GM21723 (cell line): Measurements from ENCODE around the gene EYA2.

Experiments used
- ATAC-seq: cut with Tn5 transposase; IDR thresholded peaks from one replicate; pipeline ENCODE4 v1.9.1; 2021; ENCODE audit warnings: mild to moderate bottlenecking, moderate library complexity; ENCODE audit not compliant: unreplicated experiment

EYA2 gene

DNA sequence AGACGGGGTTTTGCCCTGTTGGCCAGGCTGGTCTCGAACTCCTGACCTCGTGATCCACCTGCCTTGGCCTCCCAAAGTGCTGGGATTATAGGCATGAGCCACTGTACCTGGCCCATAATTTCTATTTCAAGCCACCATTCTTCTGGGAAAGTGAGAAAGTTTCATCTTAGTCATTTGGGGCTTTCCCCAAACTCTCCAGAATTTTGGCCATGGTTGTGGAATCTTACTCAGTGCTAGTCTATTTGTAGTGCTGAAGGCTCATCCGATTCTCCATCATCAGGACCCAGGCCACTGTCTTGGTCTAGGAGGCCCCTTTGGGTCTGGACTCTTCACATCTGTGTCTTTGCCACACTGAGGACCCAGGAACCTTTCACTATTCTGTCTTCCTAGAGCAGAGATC lies 164.9 kb downstream of the EYA2 start:
- ATAC-seq, result no peak

DNA sequence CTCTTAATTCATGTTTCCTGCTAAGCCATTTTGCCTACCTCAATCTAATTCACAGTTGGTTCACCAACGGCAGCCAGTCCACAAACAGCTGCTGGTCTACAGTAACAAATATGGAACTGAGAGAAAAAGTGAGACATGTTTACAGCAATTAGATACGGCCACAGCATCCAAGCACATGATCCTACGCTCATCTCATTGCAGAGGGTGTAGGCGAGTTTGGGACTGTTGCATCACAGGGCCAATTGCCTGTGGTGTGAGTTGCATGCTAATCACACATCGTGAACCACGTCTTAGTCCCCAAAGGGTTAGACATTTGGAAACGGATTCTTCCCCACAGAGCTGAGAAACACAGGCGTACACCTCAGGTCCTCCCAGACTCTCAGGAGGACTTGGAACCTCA lies 166.9 kb downstream of the EYA2 start:
- ATAC-seq, result no peak

DNA sequence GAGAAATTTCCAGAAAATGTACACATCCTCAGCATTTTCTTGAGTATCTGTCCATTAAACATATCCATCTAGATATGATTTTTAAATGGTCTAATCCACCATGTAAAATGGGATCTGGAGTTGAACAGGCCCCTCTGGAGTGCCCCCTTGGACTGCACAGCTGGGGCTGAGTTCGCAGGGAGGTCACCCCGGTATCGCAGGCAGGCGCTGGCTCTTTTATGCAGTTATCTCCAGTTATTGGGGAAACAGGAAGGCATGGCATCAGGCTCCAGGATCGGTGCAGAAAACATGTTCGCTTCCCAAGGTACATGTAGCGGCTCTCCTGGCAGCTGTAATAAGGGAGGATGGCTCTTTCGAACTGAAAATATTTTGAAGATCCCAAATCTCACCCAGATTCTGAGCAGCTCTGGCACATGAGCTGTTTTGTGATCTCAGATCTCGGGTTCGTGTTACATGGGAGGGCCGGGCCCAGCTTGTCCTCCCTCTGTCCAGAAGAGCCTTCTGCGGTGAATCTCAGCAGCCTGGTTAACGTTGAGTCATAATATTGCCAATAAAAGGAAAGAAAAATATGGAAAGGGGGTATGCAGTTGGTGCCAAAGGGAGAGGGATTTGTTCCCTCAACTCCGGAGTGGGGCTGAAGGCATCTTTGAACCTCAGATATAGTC lies 167.7 kb downstream of the EYA2 start:
- ATAC-seq, result no peak

DNA sequence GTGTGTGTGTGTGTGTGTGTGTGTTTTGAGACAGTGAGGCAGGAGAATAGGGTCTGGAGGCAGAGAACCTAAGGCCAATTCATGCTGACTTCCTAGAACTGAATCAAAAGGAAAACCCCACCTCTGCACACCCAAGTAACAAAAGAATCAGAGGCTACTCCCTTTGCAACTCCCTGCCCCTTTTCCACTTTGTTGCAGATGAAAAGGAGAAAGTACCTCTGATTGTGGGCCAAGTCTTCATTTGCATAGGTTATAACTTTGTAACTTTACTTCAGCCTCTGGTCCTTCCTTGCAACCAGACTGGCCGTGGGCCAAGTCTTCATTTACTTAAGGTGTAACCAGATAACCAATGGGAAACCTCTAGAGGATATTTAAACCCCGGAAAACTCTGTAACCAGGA lies 168.8 kb downstream of the EYA2 start:
- no peak for ATAC-seq

DNA sequence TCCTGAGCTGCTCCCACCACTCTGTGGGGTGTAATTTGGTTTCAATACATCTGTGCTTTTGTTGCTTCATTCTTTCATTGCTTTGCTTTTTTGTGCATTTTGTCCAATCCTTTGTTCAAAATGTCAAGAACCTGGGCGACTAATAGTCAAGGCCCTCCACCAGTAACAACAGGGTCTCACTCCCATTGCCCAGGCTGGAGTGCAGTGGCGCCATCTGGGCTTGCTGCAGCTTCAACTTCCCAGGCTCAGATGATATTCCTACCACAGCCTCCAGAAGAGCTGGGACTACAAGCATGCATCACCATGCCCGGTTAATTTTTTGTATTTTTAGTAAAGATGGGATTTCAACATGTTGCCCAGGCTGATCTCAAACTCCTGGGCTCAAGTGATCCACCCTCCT lies 169.2 kb downstream of the EYA2 start:
- ATAC-seq, result no peak

DNA sequence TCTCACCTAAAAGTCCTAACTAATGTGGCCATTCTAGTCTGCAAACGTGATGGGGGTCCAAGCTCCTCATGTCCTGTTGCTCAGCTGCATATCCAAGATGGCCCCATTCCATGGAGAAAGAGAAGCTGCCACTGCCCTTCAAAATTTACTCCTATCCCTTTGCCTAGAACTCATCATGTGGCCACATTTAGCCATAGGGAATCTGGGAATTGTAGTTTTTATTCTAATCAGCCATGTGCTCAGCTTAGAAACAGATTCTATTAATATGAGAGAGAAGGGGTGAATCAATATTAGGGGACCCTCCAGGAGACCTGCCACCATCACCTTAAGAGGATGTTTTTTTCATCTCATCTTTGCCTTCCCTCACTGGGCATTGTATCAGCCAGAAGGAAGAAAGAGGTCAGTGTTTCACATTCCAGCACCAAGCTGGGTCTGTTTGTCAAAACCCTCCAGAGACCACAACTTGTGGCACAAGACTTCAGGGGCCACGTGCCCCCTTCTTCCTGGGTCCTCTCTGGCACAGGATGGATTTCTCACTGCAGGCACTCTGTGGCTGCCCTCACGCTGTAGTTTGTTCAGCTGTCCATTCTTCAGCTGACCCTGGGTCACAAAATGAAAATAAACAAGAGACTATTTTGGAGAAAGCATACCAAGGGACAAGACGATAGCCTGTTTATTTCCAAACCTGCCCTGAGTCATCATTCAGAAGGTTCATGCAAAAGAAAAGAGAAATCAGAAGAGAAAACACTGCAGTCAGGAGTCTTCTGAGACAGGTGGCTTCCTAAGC lies 172.0 kb downstream of the EYA2 start:
- ATAC-seq, result no peak

DNA sequence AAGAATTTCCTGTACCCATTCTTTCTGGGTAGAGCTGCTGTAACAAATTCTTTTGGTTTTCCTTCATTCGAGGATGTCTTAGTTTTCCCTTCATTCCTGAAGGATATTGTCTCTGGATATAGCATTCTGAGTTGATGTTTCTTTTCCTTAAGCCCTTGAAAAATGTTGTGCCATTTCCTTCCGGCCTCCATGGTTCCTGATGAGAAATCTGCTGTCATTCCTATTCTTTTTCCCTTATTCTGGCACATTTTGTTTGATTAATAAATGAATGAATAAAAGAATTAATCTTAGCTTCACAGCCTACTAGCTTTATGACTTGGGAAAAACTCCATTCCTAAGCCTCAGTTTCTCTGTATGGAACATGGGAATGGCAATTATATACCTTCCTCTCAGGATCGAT lies 173.1 kb downstream of the EYA2 start:
- no peak for ATAC-seq

DNA sequence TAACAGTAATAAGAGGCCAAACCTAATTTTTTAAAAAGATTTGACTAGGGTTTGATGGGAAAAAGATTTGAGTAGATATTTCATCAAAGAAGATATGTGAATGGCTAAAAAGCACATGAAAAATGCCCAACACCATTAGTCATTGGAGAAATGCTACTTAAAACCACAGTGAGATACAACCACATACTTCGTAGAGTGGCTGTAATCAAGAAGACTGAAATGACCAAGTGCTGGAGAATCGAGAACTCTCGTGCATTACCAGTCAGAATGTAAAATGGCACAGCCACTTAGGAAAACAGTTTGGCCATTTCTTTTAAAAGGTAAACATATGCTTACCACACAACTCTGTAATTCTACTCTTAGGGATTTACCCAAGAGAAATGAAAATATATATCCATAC lies 175.5 kb downstream of the EYA2 start:
- ATAC-seq, result no peak

DNA sequence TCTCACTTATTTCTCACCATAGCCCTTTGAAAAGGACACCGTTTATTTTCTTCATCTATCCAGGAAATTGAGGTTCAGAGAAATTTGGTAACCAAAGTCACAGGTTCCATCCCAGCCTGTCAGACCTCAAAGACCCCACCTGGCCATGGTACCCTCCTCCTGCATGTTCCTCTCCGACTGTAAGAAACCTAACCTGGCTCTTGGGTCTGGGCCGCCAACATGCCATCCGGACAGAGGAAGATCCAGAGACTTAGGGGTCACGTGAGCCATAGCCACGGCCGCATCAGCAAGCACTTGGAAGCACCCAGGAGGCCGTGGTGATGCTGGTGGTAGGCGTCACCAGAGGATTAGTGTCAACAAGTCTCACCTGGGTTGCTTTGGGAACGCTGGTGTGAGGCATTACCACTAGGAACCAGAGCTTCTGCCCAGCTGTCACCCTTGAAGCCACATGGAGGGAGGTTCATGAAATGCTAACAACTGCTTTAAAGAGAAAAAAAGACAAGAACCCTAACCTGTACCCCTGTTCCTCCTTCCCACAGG lies 177.1 kb downstream of the EYA2 start:
- ATAC-seq, result no peak

DNA sequence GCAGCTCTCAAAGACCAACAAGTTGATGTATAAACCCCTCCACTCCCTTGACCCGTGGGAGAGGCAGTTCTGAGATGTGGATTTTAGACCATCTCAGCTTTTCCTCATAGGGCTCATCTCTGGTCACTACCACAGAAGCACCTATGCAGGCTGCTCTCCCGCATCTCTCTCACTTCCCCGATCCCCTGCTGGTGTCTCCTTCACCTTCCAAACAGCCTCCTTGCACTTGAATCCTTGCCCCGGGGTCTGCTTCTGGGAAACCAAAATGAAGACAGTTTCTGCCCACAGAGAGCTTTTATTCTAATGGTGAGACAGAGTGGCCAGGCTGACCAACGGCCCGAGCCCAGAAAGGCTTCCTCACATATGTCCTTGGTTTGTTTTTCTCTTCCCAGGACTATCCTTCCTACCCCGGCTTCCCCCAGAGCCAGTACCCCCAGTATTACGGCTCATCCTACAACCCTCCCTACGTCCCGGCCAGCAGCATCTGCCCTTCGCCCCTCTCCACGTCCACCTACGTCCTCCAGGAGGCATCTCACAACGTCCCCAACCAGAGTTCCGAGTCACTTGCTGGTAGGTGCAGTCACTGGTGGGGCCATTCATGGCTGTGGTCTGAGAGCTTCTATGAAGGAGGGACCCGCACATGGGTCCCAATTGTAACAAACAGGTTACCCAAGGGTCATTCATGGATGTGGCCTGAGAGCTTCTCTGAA lies 179.3 kb downstream of the EYA2 start:
- ATAC-seq, result no peak

DNA sequence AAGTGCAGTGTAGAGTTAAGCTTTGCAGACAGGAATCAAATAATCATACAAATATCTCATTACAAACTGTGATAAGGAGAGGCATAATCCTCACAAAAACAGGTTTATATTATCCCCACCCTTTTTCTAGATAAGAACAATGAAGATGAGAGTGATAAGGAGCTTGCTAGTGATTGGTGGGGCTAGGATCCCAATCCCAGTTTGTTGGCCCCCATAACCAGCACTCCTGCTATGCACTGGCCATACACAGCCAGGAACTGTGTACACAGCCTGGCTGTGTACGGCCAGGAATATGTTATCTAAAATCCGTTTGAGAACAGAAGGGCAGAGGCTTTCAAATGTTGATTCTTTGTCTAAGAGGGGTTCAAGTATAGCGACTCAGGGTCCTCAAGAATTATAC lies 180.6 kb downstream of the EYA2 start:
- ATAC-seq, result no peak

DNA sequence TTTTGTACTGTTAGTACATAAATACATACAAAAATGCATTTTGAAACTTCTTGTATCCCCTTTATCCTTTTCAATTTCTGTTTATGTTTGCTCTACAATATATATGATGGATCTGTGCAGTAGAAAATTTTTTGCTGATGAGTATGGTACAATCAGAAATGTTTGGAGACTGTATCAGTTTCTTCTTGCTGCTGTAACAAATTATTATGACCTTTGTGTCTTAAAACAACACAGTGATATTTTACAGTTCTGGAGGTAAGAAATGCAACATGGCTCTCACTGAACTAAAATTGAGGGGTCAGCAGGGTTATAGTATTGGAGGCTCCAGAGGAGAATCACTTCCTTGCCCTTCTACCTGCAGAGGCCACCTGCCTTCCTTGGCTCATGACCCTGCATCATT lies 184.4 kb downstream of the EYA2 start:
- ATAC-seq, result no peak

DNA sequence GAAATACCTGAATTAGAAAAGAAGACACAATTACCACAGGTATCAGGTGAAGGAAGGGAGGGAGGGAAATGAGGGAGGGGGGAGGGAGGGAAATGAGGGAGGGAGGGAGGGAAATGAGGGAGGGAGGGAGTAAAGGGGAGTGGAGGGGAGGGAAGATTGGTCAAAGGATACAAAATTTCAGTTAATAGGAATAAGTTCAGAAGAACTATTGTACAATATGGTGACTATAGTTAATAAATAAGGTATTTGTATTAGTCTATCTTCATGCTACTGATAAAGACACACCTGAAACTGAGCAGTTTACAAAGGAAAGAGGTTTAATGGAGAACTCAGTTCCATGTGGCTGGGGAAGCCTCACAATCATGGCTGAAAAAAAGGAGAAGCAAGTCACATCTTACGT lies 185.7 kb downstream of the EYA2 start:
- no peak for ATAC-seq

DNA sequence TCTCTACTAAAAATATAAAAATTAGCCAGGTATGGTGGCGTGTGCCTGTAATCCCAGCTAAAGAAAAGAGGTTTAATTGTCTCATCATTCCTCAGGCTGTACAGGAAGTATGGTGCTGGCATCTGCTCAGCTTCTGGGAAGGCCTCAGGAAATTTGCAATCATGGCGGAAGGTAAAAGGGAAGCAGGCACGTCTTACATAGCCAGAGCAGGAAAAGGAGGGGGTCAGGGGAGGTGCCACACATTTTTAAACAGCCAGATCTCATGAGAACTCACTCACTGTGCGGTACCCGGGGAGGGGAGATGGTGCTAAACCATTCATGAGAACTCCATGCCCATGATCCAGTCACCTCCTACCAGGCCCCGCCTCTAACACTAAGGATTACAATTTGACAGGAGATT lies 191.7 kb downstream of the EYA2 start:
- ATAC-seq, result no peak

DNA sequence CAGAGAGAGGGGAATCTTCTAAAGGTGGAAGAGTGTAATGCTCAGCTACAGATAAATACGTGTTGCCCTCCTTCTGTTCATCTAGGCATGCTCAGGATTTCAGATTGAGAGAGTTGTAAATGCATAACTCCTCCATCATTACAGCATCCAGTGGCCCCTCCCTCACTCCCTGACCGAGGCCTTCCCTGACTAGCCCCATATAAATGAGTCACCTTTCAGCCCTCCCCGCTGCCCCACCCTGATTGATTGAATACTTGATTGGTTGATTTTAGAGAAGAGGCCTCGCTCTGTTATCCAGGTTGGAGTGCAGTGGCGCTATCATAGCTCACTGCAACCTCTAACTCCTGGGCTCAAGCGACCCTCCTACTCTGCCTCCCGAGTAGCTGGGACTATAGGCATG lies 193.7 kb downstream of the EYA2 start:
- no peak for ATAC-seq

DNA sequence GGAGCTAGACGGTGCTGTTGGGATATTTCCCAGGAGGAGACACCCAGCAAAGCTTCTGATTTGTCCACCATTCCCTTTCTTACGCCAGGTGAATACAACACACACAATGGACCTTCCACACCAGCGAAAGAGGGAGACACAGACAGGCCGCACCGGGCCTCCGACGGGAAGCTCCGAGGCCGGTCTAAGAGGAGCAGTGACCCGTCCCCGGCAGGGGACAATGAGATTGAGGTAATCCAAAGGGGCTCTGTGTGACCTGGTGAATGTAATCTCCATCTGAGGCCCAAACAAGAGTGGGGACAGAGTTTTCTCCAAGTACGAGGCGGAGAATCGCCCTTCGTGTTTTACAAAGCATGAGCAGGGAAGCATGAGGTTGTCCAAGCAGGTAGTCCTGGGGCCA lies 194.5 kb downstream of the EYA2 start:
- ATAC-seq, result no peak

DNA sequence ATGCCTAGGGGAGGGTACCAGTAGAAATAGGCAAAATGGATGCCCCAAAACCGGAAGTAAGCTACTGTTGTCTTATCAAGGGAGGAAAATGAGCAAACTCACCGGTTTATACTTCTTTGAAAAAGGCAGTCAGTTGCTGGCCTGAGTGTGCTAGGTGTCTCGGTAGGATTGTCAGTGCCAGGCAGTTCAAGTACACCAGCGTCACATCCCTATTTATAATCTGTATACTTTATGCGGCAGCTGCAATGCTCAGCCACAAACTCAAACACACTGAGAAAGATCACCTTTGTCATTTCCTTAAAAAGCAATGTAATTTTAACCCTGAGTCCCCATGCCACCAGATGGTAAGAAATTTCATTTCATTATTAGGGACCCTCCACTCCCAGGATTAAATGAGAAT lies 196.2 kb downstream of the EYA2 start:
- no peak for ATAC-seq

DNA sequence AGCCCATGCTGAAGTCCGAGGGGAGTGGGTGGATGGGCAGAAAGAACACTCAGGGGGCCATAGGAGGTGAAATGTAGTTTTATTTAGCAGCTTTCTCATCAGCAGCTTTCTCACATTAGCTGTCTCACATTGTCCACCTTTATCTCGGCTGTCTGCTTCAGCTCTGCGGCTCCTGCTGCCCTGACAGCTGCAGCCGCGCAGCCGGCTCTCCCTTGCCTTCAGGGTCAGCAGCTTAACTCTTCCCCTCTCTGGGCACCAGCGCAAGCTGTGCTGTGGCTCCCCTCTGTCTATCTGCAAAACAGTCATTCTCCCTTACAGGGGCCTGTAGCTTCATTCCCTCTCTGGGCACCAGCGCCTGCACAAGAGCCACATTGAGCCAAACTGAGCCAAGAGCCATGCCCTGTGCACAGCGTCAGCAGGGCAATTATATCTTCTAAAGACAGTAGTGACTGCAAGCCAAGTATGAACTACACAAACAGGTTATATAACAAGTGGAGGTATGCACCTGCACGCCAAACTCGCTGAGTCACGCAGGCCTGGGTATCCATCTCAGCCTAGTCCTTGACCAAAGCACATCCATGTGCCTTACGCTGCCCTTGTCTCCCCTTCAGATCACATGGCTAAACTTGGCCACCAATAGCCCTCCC lies 198.8 kb downstream of the EYA2 start:
- ATAC-seq, result no peak

DNA sequence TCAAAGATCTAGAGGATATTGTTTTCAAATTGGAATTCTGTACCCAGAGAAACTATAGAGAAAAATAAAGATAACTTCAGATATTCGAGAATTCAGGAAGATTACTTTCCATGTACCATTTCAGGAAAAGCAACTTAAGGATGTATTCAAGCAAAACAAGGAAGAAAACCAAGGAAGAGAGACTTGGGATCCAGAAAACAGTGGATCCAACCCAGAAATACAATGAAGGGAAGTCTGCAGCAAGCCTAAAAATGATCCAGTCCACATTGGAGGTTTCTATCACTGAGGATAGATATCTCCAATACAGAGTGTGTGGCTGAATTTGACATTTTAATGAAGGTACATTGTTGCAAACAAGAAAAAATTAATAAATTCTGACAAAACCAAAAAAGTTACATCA lies 201.0 kb downstream of the EYA2 start:
- ATAC-seq, result no peak

DNA sequence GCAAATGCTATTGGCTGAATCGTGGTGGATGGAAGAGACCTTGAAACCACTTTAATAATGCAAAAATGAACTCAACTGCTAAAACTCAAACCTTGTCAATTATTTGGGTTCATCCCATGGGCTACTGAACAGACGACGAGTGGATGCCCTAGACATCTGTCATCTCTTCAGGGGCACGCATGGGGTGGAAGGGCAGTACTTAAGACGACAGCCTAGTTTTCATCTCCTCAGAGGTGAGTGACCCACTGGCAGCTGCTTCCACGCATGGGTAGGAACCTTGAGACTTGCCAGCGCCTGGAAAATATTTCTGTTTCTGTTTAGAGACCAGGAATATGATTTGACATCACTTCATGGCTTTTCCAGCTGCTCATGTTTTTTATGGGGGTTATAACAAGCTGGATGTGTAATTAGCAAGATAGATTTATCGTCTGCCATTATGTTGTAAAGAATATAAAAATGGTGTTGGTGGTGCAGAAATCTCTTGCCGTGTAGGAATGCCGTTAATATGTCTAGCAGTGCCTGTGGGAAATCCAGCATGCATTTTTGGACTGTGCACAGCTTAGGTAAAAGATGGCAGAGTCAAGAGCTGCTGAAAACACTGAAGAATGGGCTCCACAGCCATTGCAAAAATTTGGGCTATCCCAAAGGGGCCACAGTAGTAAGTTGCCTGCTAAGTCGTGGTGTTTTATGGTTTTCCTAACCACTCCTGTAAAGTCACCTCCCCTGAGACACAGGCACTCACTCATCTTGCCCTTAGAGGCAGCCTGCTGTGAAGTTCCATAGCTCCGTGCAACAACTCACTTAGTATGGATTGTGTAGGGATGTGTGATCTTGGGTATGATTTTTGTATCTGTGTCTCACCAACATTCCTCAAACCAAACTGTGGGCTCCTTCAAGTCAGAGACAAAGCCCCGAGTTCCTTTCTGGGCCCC lies 203.3 kb downstream of the EYA2 start:
- no peak for ATAC-seq
